ENCODE measurements around the gene TIAM2. TPM values are rescaled to one million over a fixed set of nuclear protein-coding genes. Genes with fewer than 3 reads are reported as not detected.

The TIAM2 gene
- total and polyA plus RNA-seq, 7 donors, result 3.4 to 20.3 (median 10.0) TPM

DNA sequence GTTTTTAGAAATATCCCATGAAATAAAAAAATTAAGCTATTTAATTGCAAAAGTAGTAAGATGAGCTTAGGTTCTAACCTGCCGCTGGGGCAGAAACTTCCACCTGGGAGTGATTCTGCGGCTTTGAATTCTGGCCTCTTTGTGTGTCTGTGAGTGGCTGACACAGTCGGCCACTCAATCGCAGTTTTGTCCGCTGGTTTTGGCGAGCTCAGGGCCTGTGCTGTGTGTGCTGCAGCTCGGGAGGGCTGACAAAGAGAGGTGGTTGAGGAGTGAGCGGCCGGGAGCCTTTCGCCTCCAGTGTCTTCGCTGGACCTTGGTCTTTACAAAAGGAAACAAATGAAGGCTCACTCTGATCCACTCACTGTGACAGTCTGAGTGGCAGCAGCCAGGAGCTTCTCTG, 128.4 kb downstream of the TIAM2 start:
- no peaks in the 10 kb centered on the region for H3K27me3 ChIP-seq (ENCODE audit: insufficient read depth in 3 of 3, low read length in 2 of 3)
- no peak overlapping the region for H3K27ac ChIP-seq
- H3K4me1 ChIP-seq, result peaks cover 6% of the 10 kb centered on the region
- no peak overlapping the region for H3K4me3 ChIP-seq
- DNase-seq, result no peak
- H3K36me3 ChIP-seq (ENCODE audit: insufficient read depth in 1 of 2, low read depth in 1 of 2), result no peaks in the 10 kb centered on the region
- 94 to 95% (median 95%) methylated on average over 11 of the region's 11 CpGs for WGBS, 3 donors
- intact Hi-C loops (cut with DNase I), result no loop called here
- TF ChIP-seq, protein P1, sequence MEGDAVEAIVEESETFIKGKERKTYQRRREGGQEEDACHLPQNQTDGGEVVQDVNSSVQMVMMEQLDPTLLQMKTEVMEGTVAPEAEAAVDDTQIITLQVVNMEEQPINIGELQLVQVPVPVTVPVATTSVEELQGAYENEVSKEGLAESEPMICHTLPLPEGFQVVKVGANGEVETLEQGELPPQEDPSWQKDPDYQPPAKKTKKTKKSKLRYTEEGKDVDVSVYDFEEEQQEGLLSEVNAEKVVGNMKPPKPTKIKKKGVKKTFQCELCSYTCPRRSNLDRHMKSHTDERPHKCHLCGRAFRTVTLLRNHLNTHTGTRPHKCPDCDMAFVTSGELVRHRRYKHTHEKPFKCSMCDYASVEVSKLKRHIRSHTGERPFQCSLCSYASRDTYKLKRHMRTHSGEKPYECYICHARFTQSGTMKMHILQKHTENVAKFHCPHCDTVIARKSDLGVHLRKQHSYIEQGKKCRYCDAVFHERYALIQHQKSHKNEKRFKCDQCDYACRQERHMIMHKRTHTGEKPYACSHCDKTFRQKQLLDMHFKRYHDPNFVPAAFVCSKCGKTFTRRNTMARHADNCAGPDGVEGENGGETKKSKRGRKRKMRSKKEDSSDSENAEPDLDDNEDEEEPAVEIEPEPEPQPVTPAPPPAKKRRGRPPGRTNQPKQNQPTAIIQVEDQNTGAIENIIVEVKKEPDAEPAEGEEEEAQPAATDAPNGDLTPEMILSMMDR (IDR thresholded peaks at IDR 0.05), result no peak
- ATAC-seq, result no peak
- H3K9me3 ChIP-seq, result no peaks in the 10 kb centered on the region

GRCh38 chr6:155125906-155126305, 130.8 kb downstream of the TIAM2 start:
- H3K4me3 ChIP-seq, result no peak overlapping the region
- H3K36me3 ChIP-seq (ENCODE audit: insufficient read depth in 1 of 2, low read depth in 1 of 2), result no peaks in the 10 kb centered on the region
- DNase-seq, result no peak
- intact Hi-C loops (cut with DNase I), result no loop called here
- no peaks in the 10 kb centered on the region for H3K27me3 ChIP-seq (ENCODE audit: insufficient read depth in 3 of 3, low read length in 2 of 3)
- TF ChIP-seq, protein P1 (IDR thresholded peaks at IDR 0.05), result no peak
- no peak overlapping the region for H3K27ac ChIP-seq
- no peak for ATAC-seq
- no peaks in the 10 kb centered on the region for H3K9me3 ChIP-seq
- 60 to 67% (median 65%) methylated on average over 2 of the region's 2 CpGs for WGBS, 3 donors
- H3K4me1 ChIP-seq, result peaks cover 6% of the 10 kb centered on the region

DNA sequence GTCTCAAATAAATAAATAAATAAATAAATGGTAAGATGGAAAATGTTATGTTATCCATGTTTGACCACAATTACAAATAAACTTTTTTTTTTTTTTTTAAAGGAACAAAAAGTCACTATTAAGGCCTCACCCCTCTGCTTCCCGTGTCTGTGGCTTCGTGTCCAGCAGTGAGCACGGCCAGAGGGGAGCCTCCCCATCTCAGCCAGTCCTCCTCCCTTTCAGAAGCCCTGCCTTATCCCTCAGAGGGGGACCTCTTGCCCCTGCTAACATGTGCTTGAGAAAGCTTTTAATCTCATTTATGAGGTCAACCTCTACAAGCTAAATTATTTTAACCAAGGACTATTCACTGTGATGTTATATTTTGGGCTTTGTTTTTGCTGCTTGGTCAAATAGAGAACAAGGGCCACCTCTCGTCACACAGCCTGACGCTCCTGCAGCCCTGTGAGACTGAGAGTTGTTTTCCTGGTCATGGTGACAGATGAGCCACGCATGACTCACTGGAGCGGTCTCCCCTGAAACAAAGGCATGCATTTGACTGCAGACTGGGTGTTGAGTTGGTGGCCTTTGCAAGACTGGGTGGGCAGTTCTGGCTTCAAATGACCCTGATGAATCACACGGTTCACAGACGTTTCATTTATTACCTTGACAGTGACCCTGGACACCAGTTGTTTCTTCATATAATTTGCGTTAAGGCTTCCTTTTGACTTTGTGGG, 131.8 kb downstream of the TIAM2 start:
- TF ChIP-seq, protein P1 (IDR thresholded peaks at IDR 0.05), result no peak
- no peaks in the 10 kb centered on the region for H3K36me3 ChIP-seq (ENCODE audit: insufficient read depth in 1 of 2, low read depth in 1 of 2)
- no peaks in the 10 kb centered on the region for H3K9me3 ChIP-seq
- peak in 1 of 2 donors; percentile 57 for DNase-seq
- no peak overlapping the region for H3K27ac ChIP-seq
- intact Hi-C loops (cut with DNase I), result no loop called here
- peak; percentile 67 to 98 (median 76) for ATAC-seq
- 61 to 72% (median 67%) methylated on average over 10 of the region's 10 CpGs for WGBS, 3 donors
- no peak overlapping the region for H3K4me3 ChIP-seq
- no peaks in the 10 kb centered on the region for H3K4me1 ChIP-seq
- no peaks in the 10 kb centered on the region for H3K27me3 ChIP-seq (ENCODE audit: insufficient read depth in 3 of 3, low read length in 2 of 3)

DNA sequence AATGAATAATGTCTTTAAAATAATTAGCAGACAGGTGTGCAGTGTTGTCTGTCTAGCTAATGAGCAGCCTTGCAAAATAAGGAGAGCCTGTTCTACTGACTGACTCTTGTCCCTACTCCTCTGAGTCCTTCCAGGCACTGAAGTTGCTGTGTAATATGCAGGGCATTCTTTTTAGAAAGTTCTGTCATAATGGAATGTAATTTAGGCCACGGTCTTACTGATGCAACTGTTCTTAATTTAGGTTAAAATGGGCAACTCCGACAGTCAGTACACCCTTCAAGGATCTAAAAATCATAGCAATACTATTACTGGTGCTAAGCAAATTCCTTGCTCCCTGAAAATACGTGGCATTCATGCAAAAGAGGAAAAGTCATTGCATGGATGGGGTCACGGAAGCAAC, 133.9 kb downstream of the TIAM2 start:
- no peaks in the 10 kb centered on the region for H3K4me1 ChIP-seq
- no peaks in the 10 kb centered on the region for H3K9me3 ChIP-seq
- ATAC-seq (peak in 1 of 4 donors; percentile 37), DNase-seq (no peak)
- TF ChIP-seq, protein P1 (IDR thresholded peaks at IDR 0.05), result no peak
- no peaks in the 10 kb centered on the region for H3K36me3 ChIP-seq (ENCODE audit: insufficient read depth in 1 of 2, low read depth in 1 of 2)
- H3K4me3 ChIP-seq, result no peak overlapping the region
- WGBS, 3 donors, result 71 to 77% (median 72%) methylated on average over 4 of the region's 4 CpGs
- intact Hi-C loops (cut with DNase I), result no loop called here
- no peaks in the 10 kb centered on the region for H3K27me3 ChIP-seq (ENCODE audit: insufficient read depth in 3 of 3, low read length in 2 of 3)
- no peak overlapping the region for H3K27ac ChIP-seq

- TF ChIP-seq, protein P1 (IDR thresholded peaks at IDR 0.05), result no peak
- no peak overlapping the region for H3K27ac ChIP-seq
- intact Hi-C loops (cut with DNase I), result no loop called here
- H3K4me1 ChIP-seq, result no peaks in the 10 kb centered on the region
- no peaks in the 10 kb centered on the region for H3K36me3 ChIP-seq (ENCODE audit: insufficient read depth in 1 of 2, low read depth in 1 of 2)
- H3K9me3 ChIP-seq, result no peaks in the 10 kb centered on the region
- ATAC-seq (no peak), DNase-seq (no peak)
- no peaks in the 10 kb centered on the region for H3K27me3 ChIP-seq (ENCODE audit: insufficient read depth in 3 of 3, low read length in 2 of 3)
- 94 to 95% (median 94%) methylated on average over 14 of the region's 14 CpGs for WGBS, 3 donors
- H3K4me3 ChIP-seq, result no peak overlapping the region
Measured at GRCh38 chr6:155129744-155130143, 134.6 kb downstream of the TIAM2 start.
